Hematopoietic multipotent progenitor cell treated with erythropoietin and hydrocortisone succinate and interleukin-3 and kit ligand, for 17 days (in vitro differentiated cells): Measurements from ENCODE around the gene MISP3.

Source experiments
- DNase-seq: peaks from one replicate; pipeline ENCODE4 v3.0.0-alpha.2; 2015; ENCODE audit warnings: low spot score

MISP3 gene

DNA sequence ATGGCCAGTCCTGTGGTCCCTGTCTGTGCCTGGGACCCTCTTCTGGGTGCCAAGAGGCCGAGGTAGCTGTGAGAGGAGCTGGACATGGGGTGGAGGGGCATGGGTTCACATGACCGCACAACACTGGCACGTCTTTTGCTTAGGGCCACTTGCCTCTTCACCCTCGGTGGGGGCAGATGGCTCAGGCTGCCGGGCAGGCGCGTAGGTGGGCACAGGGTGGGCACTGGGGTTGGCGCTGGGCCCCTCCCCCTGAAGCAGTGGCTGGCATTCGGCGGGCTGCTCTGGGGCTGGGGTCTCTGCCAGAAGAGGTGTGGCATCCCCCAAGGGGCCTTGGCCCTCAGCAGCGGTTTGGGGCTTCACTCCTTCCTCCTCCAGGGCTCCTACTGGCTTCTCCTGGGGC lies 19.1 kb upstream of the MISP3 start:
- no peak for DNase-seq

DNA sequence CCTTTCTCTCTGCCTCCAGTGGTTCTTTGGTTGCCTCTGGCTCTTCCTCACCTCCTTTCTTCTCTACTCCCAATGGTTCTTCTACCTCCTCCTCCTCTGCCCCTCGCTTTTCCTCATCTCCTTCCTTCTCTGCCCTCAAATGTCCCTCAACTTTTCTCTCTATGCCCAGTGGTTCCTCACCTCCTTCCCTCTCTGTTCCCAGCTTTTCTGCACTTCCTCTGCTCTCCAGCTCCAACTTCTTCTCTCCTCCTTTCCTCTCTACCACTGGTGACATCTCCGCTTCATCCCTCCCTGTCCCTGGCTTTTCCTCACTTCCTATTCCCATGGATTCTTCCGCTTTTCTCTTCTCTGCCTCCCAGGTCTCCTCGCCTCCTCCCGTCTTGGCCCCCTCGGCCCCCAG lies 18.5 kb upstream of the MISP3 start:
- DNase-seq: no peak

DNA sequence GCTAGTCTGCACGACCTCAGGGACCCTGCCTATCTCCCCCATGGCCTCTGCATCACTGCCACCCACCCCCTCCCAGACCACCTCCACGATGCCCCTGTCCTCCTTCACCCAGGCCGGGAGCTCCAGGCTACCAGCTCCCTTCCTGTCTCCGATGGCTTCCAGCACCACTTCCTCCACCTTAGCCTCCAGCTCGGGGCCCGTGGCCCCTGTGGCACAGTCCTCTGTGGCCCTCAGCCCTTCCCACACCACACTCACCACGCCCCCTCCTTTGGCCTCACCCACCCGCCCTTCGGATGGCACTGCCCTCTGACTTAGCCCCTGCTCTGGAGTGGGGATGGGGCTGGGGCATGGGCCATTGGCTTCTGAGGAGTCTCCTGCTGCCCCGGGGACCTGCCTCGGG lies 17.9 kb upstream of the MISP3 start:
- no peak for DNase-seq

DNA sequence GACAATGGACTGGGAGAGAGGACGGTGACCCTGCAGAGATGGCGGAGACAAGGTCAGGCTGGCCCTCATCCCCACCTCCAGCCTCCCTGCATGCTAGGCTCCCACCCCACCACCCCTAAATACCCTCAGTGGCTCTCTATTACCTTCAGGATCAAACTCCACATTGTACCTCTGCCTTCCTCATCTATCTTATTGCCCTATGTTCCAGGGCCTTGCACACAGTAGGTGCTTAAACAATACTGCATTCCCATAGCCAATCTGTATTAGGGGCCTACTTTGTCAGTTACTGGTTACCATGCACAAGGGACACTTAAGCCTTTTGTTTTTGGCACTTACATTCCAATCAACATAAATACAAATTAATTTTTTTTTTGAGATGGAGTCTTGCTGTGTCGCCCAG lies 17.2 kb upstream of the MISP3 start:
- no peak for DNase-seq

DNA sequence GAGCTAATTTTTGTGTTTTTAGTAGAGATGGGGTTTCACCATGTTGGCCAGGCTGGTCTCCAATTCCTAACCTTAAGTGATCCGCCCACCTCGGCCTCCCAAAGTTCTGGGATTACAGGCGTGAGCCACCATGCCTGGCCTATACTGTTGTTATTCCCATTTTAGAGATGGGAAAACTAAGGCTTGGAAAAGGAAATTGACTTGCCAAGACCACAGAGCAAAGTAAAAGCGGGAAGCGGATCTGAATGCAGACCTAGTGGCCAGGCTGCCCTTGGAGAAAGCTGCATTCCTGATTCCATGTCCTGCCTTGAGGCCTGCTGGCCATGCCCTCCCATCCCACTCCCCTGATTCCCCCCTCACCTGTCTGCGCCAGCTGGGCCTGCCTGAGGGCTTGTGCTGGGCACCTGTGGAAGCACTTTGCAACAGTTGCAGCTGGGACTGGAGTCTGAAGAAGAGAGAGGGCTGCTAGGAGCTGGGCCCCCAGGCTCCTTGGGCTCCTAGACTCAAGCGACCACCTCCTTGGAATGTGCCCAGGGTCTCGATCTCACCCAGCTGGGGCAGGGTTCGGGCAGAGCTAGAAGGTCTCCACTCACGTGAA lies 16.4 kb upstream of the MISP3 start:
- DNase-seq: no peak

DNA sequence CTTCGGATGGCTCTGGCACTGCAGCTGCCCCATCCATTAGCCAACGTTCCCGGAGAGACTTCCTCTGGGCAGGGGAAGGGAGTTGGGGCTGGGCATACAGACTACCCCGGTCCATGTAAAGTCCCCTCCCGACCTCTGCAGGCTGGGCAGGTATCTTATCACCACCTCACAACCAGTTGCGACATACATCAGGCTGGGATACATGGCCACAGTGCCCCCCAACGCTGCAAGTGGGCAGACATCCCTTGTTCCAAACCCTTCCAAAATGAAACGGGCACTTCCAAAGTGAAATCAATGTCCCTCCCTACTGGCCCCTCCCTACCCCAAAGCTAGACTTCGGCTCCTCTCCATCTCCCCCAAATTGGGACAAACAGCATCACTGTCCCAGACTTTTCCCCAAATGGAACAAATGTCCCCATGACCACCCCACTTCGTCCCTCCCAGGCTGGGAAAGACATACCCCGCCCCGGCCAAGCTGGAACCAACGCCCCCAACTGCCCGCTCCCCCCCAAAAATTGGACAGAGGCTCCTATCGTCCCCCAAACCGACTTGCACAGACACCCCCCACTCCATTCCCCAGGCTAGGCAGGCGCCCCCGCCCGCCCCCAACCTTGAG lies 15.7 kb upstream of the MISP3 start:
- no peak for DNase-seq

DNA sequence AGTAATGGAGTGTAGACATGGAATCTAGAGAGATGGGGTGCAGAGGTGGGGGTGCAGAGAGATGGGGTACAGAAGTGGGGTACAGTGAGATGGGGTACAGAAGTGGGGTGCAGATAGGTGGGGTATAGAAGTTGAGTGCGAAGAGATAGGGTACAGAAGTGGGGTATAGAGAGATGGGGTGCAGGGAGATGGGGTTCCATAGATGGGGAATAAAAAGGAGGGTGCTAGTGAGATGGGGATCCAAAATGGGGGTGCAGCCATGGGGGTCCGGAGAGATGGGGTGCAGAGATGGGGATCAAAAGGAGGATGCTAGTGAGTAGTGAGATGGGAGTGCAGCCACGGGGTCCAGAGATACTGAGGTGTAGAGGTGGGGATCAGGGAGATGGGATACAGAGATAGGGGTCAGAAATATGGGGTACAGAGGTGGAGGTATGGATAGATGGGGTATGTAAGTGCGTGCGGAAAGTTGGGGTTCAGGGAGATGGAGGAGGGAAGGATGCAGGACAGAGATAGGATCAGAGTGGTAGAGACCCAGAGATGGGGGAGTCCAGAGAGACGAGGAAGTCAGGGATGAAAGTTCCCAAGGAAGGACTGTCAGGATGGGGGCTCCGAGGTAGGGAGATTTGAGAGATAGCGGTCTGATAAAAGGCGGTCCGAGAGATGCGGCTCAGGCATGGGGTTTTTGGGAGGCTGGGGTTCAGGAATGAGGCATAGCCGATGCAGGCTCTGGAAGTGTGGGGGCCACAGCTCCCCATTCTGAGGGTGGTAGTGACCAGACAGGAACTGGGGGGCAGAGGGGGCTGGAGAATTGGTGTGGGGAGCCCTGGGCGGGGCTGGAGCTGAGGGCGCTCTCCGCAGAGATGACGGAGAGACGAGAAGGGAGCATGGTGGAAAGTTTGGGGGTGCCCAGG lies 14.1 kb upstream of the MISP3 start:
- no peak for DNase-seq

DNA sequence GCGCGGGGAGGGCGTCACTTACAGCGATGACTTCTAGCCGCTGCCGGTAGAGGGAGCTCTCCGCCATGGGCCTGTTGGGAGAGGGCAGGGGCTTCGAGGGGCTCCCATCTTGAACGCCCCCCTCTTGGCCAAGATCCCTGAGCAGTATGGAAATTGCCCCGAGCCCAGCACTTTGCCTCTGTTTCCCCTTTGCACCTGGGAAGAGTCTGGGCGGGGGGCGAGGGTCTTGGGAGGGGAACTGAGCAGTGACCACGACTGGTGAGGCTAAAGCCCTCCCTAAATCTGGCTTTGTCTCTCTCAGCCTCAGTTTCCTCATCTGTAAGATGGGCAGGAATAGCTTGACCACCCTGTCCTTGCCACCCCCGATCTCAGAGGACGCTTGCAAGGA lies 13.5 kb upstream of the MISP3 start:
- DNase-seq: no peak

DNA sequence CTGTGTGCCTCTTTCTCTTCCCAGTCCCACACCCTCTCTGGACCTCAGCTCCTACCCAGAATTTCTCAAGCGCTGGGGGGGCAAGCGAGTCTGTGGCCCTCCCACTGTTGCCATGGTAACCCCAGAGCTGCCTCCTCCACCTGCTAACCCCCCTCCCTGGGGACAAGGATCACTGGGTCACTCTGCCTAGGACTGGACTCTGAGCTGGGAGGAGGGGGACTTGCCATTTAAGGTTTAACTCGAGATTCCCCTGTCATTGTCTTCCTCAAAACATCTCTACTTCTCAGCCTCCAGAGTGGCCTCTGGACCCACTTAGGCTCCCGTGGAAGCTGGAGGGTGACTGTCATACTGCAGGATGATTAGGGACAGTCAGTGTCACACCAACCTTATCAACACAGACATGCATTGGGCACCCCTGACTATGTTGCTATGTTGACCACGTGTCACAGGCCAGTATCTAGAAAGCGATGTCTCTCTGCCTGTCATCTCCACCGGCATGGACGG lies 12.9 kb upstream of the MISP3 start:
- peak; percentile 19 for DNase-seq

DNA sequence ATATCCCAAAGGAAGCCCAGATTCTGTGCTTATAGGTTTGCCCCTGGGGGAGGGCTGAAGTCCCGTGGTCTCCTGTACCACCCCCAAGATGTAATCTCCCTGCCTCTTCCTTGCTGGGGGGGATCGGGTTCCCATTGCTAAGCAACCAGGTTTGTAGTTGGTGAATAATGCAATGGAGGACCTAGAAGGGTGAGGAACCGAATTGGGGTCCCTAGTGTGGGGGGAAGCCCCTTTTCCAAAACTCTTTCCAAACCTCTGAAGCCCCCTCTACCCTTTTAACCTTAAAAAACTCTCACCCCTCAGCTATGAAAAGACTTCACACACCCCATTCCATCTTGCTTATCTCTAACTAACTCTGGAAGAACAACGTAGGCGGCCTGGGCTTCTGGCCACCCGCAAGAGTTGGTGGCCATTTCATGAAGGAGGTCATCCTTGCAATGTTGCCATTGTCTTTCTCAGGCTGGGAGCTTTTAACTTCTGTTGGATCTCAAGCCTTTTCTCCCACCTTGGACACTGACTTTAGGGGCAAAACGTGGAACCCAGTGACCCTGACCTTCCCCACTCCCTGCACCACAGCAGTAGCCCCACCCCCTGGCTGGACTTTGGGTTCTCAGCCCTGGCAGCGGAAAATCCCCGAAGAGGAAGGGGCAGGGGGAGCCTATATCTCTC lies 11.4 kb upstream of the MISP3 start:
- DNase-seq: no peak

DNA sequence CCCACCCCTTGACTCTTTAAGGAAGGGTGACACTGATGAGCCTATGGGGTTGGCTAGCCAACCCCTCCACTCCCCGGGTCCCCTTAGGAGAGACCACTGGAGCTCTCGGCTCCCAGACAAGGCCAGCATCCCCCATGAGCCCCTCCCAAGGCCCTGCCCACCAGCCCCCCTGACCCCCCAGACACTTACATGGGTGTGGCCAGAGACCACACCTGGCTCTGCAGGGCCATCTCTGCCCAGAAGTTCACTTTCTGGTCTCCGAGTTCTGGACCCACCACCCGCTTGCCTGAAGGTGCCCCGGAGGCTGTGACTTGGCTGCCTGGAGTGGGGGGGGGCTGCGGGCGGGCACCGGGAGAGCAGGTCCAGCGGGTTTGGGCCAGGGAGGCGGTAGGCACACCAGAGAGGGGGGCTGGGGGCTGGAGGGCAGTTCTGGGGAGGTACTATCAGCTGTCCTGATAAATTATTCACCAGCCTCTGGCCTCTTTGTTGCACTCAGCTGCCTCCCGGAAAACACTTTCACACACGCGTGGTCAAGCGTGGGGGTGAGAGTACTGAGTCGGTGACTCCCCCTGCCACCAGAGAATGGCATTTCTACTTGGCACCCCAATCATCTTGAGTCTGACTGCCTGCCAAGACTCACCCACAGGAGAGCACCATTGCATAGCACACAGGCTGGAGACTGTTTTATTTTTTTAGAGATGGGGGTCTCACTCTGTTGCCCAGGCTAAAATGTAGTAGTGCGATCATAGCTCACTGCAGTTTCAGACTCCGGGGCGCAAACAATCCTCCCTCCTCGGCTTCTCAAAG lies 10.6 kb upstream of the MISP3 start, which contains the start of gene PALM3:
Gene PALM3, minus strand, starts transcription at position 326 of the 807 bp plus-strand sequence. Its CDS starts 96 bp downstream, at position 230.
- no peak for DNase-seq

DNA sequence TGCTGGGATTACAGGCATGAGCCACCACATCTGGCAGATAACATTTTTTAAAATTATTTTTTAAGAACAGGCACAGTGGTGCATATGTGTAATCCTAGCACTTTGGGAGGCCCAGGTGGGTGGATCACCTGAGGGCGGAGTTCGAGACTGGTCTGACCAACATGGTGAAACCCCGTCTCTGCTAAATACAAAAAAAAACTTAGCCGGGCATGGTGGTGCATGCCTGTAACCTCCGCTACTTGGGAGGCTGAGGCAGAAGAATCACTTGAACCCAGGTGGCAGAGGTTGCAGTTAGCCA lies 10.1 kb upstream of the MISP3 start:
- DNase-seq: no peak

DNA sequence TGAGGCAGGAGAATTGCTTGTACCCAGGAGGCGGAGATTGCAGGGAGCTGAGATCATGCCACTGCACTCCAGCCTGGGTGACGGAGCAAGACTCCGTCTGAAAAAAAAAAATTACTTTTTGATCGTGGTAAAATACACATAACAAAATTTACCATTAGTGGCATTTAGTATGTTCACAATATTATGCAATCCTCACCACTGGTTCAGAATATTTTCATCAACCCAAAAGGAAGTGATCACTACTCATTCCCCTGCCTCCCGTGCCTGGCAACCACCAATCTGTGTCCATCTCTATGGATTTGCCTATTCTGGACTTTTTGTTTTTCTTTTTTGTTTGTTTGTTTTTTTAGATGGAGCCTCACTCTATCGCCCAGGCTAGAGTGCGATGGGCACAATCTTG lies 9.5 kb upstream of the MISP3 start:
- no peak for DNase-seq

DNA sequence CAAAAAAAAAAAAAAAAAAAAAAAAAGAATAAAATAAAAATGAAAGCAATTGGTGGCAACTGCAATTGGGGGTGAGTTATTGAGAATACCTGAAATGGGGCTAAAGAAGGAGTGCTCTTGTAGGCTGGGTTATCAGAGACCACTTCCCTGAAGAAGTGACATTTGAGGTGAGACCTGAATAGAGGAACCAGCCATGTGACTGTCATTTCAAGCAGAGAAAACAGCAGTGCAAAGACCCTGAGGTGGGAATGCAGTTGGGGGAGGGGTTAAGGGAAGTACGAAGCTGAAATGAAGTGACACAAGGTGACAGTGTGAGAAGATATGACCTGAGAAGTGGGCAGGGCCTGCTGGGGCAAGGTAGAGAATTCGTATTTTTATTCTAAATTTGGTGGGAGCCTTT lies 6.5 kb upstream of the MISP3 start:
- no peak for DNase-seq

DNA sequence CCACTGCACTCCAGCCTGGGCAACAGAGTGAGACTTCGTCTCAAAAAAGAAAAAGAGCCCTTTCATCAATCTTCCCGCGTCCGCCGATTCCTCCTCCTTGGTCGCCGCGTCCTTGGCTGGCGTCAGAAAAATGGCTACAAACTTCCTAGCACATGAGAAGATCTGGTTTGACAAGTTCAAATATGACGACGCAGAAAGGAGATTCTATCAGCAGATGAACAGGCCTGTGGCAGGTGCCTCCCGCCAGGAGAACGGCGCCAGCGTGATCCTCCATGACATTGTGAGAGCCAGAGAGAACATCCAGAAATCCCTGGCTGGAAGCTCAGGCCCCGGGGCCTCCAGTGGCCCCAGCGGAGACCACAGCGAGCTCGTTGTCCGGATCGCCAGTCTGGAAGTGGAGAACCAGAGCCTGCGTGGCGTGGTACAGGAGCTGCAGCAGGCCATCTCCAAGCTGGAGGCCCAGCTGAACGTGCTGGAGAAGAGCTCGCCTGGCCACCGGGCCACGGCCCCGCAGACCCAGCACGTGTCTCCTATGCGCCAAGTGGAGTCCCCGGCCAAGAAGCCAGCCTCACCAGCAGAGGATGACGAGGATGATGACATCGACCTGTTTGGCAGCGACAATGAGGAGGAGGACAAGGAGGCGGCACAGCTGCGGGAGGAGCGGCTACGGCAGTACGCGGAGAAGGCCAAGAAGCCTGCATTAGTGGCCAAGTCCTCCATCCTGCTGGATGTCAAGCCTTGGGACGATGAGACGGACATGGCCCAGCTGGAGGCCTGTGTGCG lies 2.1 kb upstream of the MISP3 start:
- DNase-seq: no peak

DNA sequence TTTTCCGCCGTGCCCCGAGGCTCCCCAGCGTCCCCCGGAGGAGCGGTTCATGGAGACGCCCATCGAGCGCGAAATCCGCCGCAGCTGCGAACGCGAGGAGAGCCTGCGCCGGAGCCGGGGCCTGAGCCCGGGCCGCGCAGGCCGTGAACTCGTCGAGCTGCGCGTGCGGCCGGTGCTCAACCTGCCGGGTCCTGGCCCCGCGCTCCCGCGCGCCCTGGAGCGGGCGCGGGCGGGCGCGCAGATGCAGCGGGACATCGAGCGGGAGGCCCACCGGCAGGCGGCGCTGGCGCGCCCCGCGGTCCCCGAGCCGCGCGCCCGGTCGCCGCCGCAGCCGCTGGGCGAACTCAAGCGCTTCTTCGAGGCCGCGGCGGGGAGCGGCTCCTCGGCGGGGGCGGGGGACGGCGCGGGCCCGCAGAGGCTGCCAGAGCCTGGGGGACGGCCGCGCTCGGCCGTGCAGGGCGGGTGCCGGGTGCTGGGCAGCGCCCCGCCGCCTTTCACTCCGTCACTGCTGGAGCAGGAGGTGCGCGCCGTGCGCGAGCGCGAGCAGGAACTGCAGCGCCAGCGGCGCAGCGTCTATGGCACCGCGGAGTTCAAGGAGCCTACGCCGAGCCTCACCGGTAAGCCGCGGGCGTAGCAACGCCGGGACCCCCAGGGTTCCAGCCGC lies 807 bp downstream of the MISP3 start:
- peak; percentile 78 for DNase-seq

DNA sequence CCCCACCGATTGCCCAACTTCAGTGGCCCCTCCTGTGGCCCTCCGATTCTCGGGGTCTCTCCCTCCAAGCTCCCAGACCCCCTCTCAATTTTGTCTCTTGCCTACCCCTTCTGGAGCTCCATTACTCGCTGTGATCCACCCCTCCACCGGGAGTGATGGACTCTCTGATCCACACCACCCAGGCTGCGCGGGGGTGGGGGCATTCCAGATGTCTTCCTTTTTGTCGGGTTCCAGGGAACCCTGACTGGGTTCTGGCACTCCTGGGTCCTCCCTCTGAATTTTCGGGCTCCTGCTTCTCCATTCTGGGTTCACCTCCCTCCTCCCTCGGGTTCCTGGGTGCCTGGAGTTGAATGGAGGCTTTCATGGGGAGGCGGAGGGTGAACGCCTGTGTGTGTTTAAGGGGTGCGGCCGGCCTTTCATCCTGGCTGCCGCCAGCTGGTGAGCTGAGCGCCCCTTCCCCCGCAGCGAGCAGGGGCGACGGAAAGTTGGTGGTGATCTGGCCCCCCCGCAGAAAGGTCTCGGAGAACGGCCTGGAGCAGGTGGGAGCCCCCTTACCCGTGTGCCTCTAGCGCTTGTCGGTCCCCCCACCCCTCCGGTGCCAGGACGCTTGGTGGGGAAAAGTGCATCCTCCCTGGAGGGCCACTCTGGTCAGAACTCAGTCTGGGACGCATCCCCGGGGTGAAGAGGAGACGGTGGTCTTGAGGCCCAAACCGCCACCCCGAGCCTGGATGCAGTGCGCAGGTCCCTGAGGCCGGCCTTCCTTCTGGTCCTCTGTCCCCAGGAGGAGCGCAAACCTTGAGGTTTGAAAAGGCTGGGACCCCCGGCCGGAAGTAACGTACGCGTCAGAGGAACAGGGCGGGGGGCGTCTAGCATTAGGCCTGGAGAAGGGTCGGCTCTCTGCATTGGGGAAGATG lies 1.6 kb downstream of the MISP3 start:
- peak; percentile 39 for DNase-seq

DNA sequence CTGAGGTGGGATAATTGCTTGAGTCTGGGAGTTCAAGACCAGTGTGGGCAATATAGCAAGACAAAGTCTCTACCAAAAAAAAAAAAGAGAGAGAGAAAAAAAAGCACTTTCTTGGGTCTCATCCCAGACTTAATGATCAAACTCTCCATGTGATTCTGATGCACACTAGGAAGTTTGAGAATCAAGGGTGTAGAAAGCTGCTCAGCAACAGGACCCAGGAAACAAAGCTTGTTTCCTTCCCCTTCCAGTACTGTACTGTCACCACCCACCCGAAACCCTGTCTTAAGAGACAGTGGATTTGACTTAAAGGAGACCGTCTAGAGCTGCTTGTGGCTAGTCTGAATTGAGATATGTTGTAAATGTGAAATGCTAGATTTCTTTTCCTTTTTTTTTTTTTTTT lies 5.8 kb downstream of the MISP3 start:
- DNase-seq: no peak
